IPS DF 4.7 (cell line): ENCODE measurements around the gene SLC16A11.
A peak's percentile ranks its signal among the peaks of the same experiment; 100 is the strongest.

ENCODE experiments used
- DNase-seq: peaks from one replicate; pipeline ENCODE4 v3.0.0-alpha.2; 2013; ENCODE audit warnings: low spot score; ENCODE audit errors: extremely low read depth

SLC16A11 gene

GRCh38 chr17:7026471-7027115 is 17.3 kb downstream of the SLC16A11 start:
- DNase-seq = no peak

GRCh38 chr17:7025245-7025644 is 18.6 kb downstream of the SLC16A11 start:
- DNase-seq = no peak

GRCh38 chr17:7024402-7024785 is 19.5 kb downstream of the SLC16A11 start:
- no peak for DNase-seq

GRCh38 chr17:7023576-7024401 is 20.1 kb downstream of the SLC16A11 start:
- peak; percentile 89 for DNase-seq

- no peak for DNase-seq
Observed at GRCh38 chr17:7022781-7023571, 20.9 kb downstream of the SLC16A11 start, which contains the start of gene BCL6B. TSS of gene BCL6B (plus strand) at chr17:7023050. CDS start at chr17:7023672, 622 bp downstream.

- no peak for DNase-seq
Observed at GRCh38 chr17:7021993-7022778, 21.7 kb downstream of the SLC16A11 start.

- DNase-seq = no peak
Observed at GRCh38 chr17:7020894-7021664, 22.8 kb downstream of the SLC16A11 start.

GRCh38 chr17:7019839-7020519 is 23.9 kb downstream of the SLC16A11 start:
- no peak for DNase-seq

GRCh38 chr17:7019367-7019766 is 24.5 kb downstream of the SLC16A11 start:
- DNase-seq = no peak

- no peak for DNase-seq
Observed at GRCh38 chr17:7018331-7018964, 25.4 kb downstream of the SLC16A11 start.

- no peak for DNase-seq
Observed at GRCh38 chr17:7017827-7018200, 26.1 kb downstream of the SLC16A11 start.

GRCh38 chr17:7016886-7017826 is 26.7 kb downstream of the SLC16A11 start:
- no peak for DNase-seq

GRCh38 chr17:7016418-7016817 is 27.5 kb downstream of the SLC16A11 start:
- DNase-seq = no peak

- no peak for DNase-seq
Observed at GRCh38 chr17:7014995-7015958, 28.6 kb downstream of the SLC16A11 start.

- no peak for DNase-seq
Observed at GRCh38 chr17:7014261-7014994, 29.5 kb downstream of the SLC16A11 start.

- no peak for DNase-seq
Observed at GRCh38 chr17:7011942-7012254, 32.0 kb downstream of the SLC16A11 start.

- no peak for DNase-seq
Observed at GRCh38 chr17:7011415-7011814, 32.5 kb downstream of the SLC16A11 start.
